LNCaP clone FGC (cell line): Measurements from ENCODE around the gene NEBL.

Source experiments
- DNase-seq: peaks from one replicate; pipeline ENCODE4 v3.0.0-alpha.2; 2011; ENCODE audit warnings: low read depth
- H3K4me3 ChIP-seq: 2 replicates; pipeline ENCODE4 v1.5.1; 2011; ENCODE audit warnings: mild to moderate bottlenecking, low read depth, low read length, control low read depth
- CTCF ChIP-seq: IDR thresholded peaks from 2 replicates; pipeline ENCODE4 v1.5.1; 2012; ENCODE audit warnings: mild to moderate bottlenecking; ENCODE audit not compliant: control insufficient read depth, insufficient read depth; ENCODE audit errors: extremely low read depth

Gene NEBL

DNA sequence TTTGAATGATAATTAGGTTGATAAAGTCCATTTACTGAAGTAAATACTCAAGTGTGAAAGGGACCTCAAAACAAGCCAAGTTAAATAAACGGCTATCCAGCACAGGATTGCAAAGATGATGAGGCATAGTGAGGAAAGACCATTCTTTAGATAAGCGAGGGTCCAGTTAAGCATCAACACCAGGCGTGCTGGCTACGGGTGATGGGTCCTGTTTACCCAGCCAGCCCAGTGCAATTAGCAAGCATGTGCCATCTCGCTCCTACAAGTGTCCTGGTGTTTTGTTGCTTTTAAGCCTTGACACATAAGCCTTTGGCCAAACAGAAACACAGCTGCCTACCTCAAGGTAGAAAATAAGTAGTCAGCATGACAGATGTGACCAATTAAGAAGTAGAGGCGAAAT lies 7.1 kb downstream of the NEBL start:
- TF ChIP-seq CTCF: no peak
- no peak for DNase-seq
- no peak overlapping the region for H3K4me3 ChIP-seq

- no peak overlapping the region for H3K4me3 ChIP-seq
- DNase-seq: no peak
- no peak for TF ChIP-seq CTCF
Observed at GRCh38 chr10:20888620-20889330, 8.3 kb downstream of the NEBL start.

GRCh38 chr10:20887706-20888555 lies 9.2 kb downstream of the NEBL start:
- H3K4me3 ChIP-seq: no peak overlapping the region
- TF ChIP-seq CTCF: no peak
- DNase-seq: no peak

- no peak for TF ChIP-seq CTCF
- no peak overlapping the region for H3K4me3 ChIP-seq
- DNase-seq: peak; percentile 70
Observed at GRCh38 chr10:20885678-20886077, 11.4 kb downstream of the NEBL start.

DNA sequence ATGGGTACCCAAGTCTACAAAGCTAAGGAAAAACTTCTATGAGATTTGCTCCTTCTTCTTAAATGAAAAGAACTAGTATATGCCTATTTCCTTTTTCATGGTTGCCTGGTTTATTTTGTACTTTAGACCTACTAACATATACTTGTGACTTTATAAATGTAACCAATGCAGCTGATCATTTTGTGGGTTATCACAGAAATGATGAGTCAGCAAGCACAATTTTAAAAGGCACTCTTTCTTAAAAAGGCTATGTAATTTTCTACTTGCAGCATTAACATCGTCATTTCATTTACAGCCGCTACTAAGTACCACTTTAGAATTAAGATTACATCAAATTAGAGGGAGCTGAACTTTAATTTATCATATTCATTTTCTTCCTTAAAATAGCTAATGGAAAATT lies 13.6 kb downstream of the NEBL start:
- no peak overlapping the region for H3K4me3 ChIP-seq
- TF ChIP-seq CTCF: no peak
- no peak for DNase-seq

DNA sequence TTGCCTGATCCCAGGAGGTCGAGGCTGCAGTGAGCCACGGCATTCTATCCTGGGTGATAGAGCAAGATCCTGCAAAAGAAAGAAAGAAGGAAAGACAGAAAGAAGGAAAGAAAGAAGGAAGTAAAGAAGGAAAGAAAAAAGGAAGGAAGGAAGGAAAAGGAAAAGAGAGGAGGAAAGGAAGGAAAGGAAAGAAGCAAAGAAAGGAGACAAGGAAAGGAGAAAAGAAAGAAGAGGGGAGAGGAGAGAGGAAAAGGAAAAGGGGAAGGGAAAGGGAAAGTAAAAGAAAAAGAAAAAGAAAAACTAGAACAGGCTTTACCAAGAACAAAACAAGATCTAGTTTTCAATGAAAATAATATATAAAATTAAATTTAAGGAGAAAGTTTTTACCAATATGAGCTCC lies 15.0 kb downstream of the NEBL start:
- no peak for DNase-seq
- TF ChIP-seq CTCF: no peak
- H3K4me3 ChIP-seq: no peak overlapping the region
